Measurements from ENCODE around the gene FHL1.

The FHL1 gene

GRCh38 chrX:136156560-136157117, 9.3 kb downstream of the FHL1 start:
- Histone ChIP-seq H2AK5ac (ENCODE audit: low read depth, low read length) (no peak overlapping the region), H3K4me1 (ENCODE audit: control insufficient read depth in 2 of 2, insufficient read depth in 1 of 2, low read depth in 1 of 2, low read length in 2 of 2) (peaks cover 0 to 4% of the 10 kb centered on the region in 2 donors), H4K8ac (ENCODE audit: low read depth, low read length) (no peak overlapping the region), H4K91ac (ENCODE audit: low read depth, low read length, poor library complexity) (no peak overlapping the region), H3K23ac (ENCODE audit: low read depth, low read length, poor library complexity) (no peak overlapping the region), H3K14ac (ENCODE audit: low read length) (no peak overlapping the region), H2BK12ac (ENCODE audit: low read length) (no peak overlapping the region), H3K4ac (ENCODE audit: low read length) (no peak overlapping the region), H3K36me3 (replicated peaks in 1 of 2; ENCODE audit: control insufficient read depth in 2 of 2, insufficient read depth in 2 of 2, low read length in 2 of 2) (no peaks in the 10 kb centered on the region), H3K4me3 (ENCODE audit: low read length in 2 of 2) (no peak overlapping the region), H3K4me2 (ENCODE audit: insufficient read depth, low read length, poor library complexity, severe bottlenecking) (no peak overlapping the region), H3K27ac (replicated peaks; ENCODE audit: low read length) (no peak overlapping the region), H3K18ac (ENCODE audit: low read length) (no peak overlapping the region), H3K27me3 (ENCODE audit: control insufficient read depth in 3 of 3, insufficient read depth in 3 of 3, low read depth in 1 of 3, low read length in 3 of 3) (no peaks in the 10 kb centered on the region), H2BK120ac (ENCODE audit: low read depth, low read length) (no peak overlapping the region), H3K9ac (ENCODE audit: low read depth, low read length, poor library complexity) (no peak overlapping the region), H2BK15ac (ENCODE audit: low read length) (no peak overlapping the region), H3K79me1 (ENCODE audit: low read depth, low read length) (no peaks in the 10 kb centered on the region), H3K9me3 (replicated peaks in 1 of 2; ENCODE audit: control insufficient read depth in 2 of 2, insufficient read depth in 1 of 2, low read depth in 1 of 2, low read length in 2 of 2) (no peaks in the 10 kb centered on the region), H2AFZ (ENCODE audit: low read length) (no peak overlapping the region), H2BK5ac (ENCODE audit: low read length) (no peak overlapping the region)
- no peak for DNase-seq (ENCODE audit: low spot score)
- no CpG with 5 or more reads among the region's 5 CpGs for WGBS, 2 donors (ENCODE audit: extremely low coverage in 2 of 2, insufficient read length in 2 of 2, insufficient replicate concordance in 1 of 2)

- Histone ChIP-seq H3K4me1 (ENCODE audit: control insufficient read depth in 2 of 2, insufficient read depth in 1 of 2, low read depth in 1 of 2, low read length in 2 of 2) (peaks cover 0 to 4% of the 10 kb centered on the region in 2 donors), H3K23ac (ENCODE audit: low read depth, low read length, poor library complexity) (no peak overlapping the region), H2BK15ac (ENCODE audit: low read length) (no peak overlapping the region), H3K4ac (ENCODE audit: low read length) (no peak overlapping the region), H3K79me1 (ENCODE audit: low read depth, low read length) (no peaks in the 10 kb centered on the region), H4K91ac (ENCODE audit: low read depth, low read length, poor library complexity) (no peak overlapping the region), H2BK12ac (ENCODE audit: low read length) (no peak overlapping the region), H2BK5ac (ENCODE audit: low read length) (no peak overlapping the region), H3K4me2 (ENCODE audit: insufficient read depth, low read length, poor library complexity, severe bottlenecking) (no peak overlapping the region), H3K27me3 (ENCODE audit: control insufficient read depth in 3 of 3, insufficient read depth in 3 of 3, low read depth in 1 of 3, low read length in 3 of 3) (no peaks in the 10 kb centered on the region), H3K14ac (ENCODE audit: low read length) (no peak overlapping the region), H3K4me3 (ENCODE audit: low read length in 2 of 2) (no peak overlapping the region), H3K36me3 (replicated peaks in 1 of 2; ENCODE audit: control insufficient read depth in 2 of 2, insufficient read depth in 2 of 2, low read length in 2 of 2) (no peaks in the 10 kb centered on the region), H2BK120ac (ENCODE audit: low read depth, low read length) (no peak overlapping the region), H3K18ac (ENCODE audit: low read length) (no peak overlapping the region), H3K27ac (replicated peaks; ENCODE audit: low read length) (no peak overlapping the region), H2AFZ (ENCODE audit: low read length) (no peak overlapping the region), H3K9me3 (replicated peaks in 1 of 2; ENCODE audit: control insufficient read depth in 2 of 2, insufficient read depth in 1 of 2, low read depth in 1 of 2, low read length in 2 of 2) (no peaks in the 10 kb centered on the region), H4K8ac (ENCODE audit: low read depth, low read length) (no peak overlapping the region), H3K9ac (ENCODE audit: low read depth, low read length, poor library complexity) (no peak overlapping the region), H2AK5ac (ENCODE audit: low read depth, low read length) (no peak overlapping the region)
- DNase-seq (ENCODE audit: low spot score) = no peak
- no CpG with 5 or more reads among the region's 3 CpGs for WGBS, 2 donors (ENCODE audit: extremely low coverage in 2 of 2, insufficient read length in 2 of 2, insufficient replicate concordance in 1 of 2)
These were observed 9.9 kb downstream of the FHL1 start for GRCh38 chrX:136157187-136157586.

- Histone ChIP-seq H4K91ac (ENCODE audit: low read depth, low read length, poor library complexity) (no peak overlapping the region), H3K4me3 (ENCODE audit: low read length in 2 of 2) (no peak overlapping the region), H3K27me3 (ENCODE audit: control insufficient read depth in 3 of 3, insufficient read depth in 3 of 3, low read depth in 1 of 3, low read length in 3 of 3) (no peaks in the 10 kb centered on the region), H3K4ac (ENCODE audit: low read length) (no peak overlapping the region), H3K79me1 (ENCODE audit: low read depth, low read length) (no peaks in the 10 kb centered on the region), H3K27ac (replicated peaks; ENCODE audit: low read length) (no peak overlapping the region), H2BK12ac (ENCODE audit: low read length) (no peak overlapping the region), H2BK15ac (ENCODE audit: low read length) (no peak overlapping the region), H2BK5ac (ENCODE audit: low read length) (no peak overlapping the region), H3K9me3 (replicated peaks in 1 of 2; ENCODE audit: control insufficient read depth in 2 of 2, insufficient read depth in 1 of 2, low read depth in 1 of 2, low read length in 2 of 2) (no peaks in the 10 kb centered on the region), H3K9ac (ENCODE audit: low read depth, low read length, poor library complexity) (no peak overlapping the region), H3K4me2 (ENCODE audit: insufficient read depth, low read length, poor library complexity, severe bottlenecking) (no peak overlapping the region), H2AFZ (ENCODE audit: low read length) (no peak overlapping the region), H3K4me1 (ENCODE audit: control insufficient read depth in 2 of 2, insufficient read depth in 1 of 2, low read depth in 1 of 2, low read length in 2 of 2) (peaks cover 0 to 4% of the 10 kb centered on the region in 2 donors), H4K8ac (ENCODE audit: low read depth, low read length) (no peak overlapping the region), H3K18ac (ENCODE audit: low read length) (no peak overlapping the region), H2BK120ac (ENCODE audit: low read depth, low read length) (no peak overlapping the region), H3K14ac (ENCODE audit: low read length) (no peak overlapping the region), H2AK5ac (ENCODE audit: low read depth, low read length) (no peak overlapping the region), H3K36me3 (replicated peaks in 1 of 2; ENCODE audit: control insufficient read depth in 2 of 2, insufficient read depth in 2 of 2, low read length in 2 of 2) (no peaks in the 10 kb centered on the region), H3K23ac (ENCODE audit: low read depth, low read length, poor library complexity) (no peak overlapping the region)
- no peak for DNase-seq (ENCODE audit: low spot score)
- WGBS, 2 donors (ENCODE audit: extremely low coverage in 2 of 2, insufficient read length in 2 of 2, insufficient replicate concordance in 1 of 2) = no CpG with 5 or more reads among the region's 4 CpGs
These were observed 11.4 kb downstream of the FHL1 start for GRCh38 chrX:136158685-136159084.

- Histone ChIP-seq H3K4me1 (ENCODE audit: control insufficient read depth in 2 of 2, insufficient read depth in 1 of 2, low read depth in 1 of 2, low read length in 2 of 2) (peaks cover 0 to 4% of the 10 kb centered on the region in 2 donors), H2BK5ac (ENCODE audit: low read length) (no peak overlapping the region), H3K18ac (ENCODE audit: low read length) (no peak overlapping the region), H3K79me1 (ENCODE audit: low read depth, low read length) (no peaks in the 10 kb centered on the region), H3K4me2 (ENCODE audit: insufficient read depth, low read length, poor library complexity, severe bottlenecking) (no peak overlapping the region), H3K4ac (ENCODE audit: low read length) (no peak overlapping the region), H3K27me3 (ENCODE audit: control insufficient read depth in 3 of 3, insufficient read depth in 3 of 3, low read depth in 1 of 3, low read length in 3 of 3) (no peaks in the 10 kb centered on the region), H4K91ac (ENCODE audit: low read depth, low read length, poor library complexity) (no peak overlapping the region), H3K4me3 (ENCODE audit: low read length in 2 of 2) (no peak overlapping the region), H2BK15ac (ENCODE audit: low read length) (no peak overlapping the region), H3K23ac (ENCODE audit: low read depth, low read length, poor library complexity) (no peak overlapping the region), H3K27ac (replicated peaks; ENCODE audit: low read length) (no peak overlapping the region), H2BK12ac (ENCODE audit: low read length) (no peak overlapping the region), H3K9me3 (replicated peaks in 1 of 2; ENCODE audit: control insufficient read depth in 2 of 2, insufficient read depth in 1 of 2, low read depth in 1 of 2, low read length in 2 of 2) (no peaks in the 10 kb centered on the region), H3K9ac (ENCODE audit: low read depth, low read length, poor library complexity) (no peak overlapping the region), H2BK120ac (ENCODE audit: low read depth, low read length) (no peak overlapping the region), H2AK5ac (ENCODE audit: low read depth, low read length) (no peak overlapping the region), H2AFZ (ENCODE audit: low read length) (no peak overlapping the region), H3K36me3 (replicated peaks in 1 of 2; ENCODE audit: control insufficient read depth in 2 of 2, insufficient read depth in 2 of 2, low read length in 2 of 2) (no peaks in the 10 kb centered on the region), H3K14ac (ENCODE audit: low read length) (no peak overlapping the region), H4K8ac (ENCODE audit: low read depth, low read length) (no peak overlapping the region)
- WGBS, 2 donors (ENCODE audit: extremely low coverage in 2 of 2, insufficient read length in 2 of 2, insufficient replicate concordance in 1 of 2) = no CpG with 5 or more reads among the region's 2 CpGs
- no peak for DNase-seq (ENCODE audit: low spot score)
These were observed 12.3 kb downstream of the FHL1 start for GRCh38 chrX:136159611-136160025.
